ENCODE results near the gene ATG4B.

The ATG4B gene

GRCh38 chr2:241666627-241667400 lies 29.3 kb downstream of the ATG4B start:
- DNase-seq (ENCODE audit: low read depth): no peak

- DNase-seq (ENCODE audit: low read depth): no peak
These were observed 30.9 kb downstream of the ATG4B start for GRCh38 chr2:241668354-241668753.

GRCh38 chr2:241668839-241669238 lies 31.3 kb downstream of the ATG4B start:
- DNase-seq (ENCODE audit: low read depth): no peak

- DNase-seq (ENCODE audit: low read depth): no peak
These were observed 33.0 kb downstream of the ATG4B start for GRCh38 chr2:241670333-241671110.

- DNase-seq (ENCODE audit: low read depth): no peak
These were observed 34.2 kb downstream of the ATG4B start for GRCh38 chr2:241671457-241672240.

GRCh38 chr2:241672243-241673188 lies 35.0 kb downstream of the ATG4B start:
- no peak for DNase-seq (ENCODE audit: low read depth)

- no peak for DNase-seq (ENCODE audit: low read depth)
These were observed 35.7 kb downstream of the ATG4B start for GRCh38 chr2:241673189-241673663.

- no peak for DNase-seq (ENCODE audit: low read depth)
These were observed 36.6 kb downstream of the ATG4B start for GRCh38 chr2:241673797-241674725.

GRCh38 chr2:241675885-241676284 lies 38.4 kb downstream of the ATG4B start:
- DNase-seq (ENCODE audit: low read depth): no peak

- DNase-seq (ENCODE audit: low read depth): no peak
These were observed 39.2 kb downstream of the ATG4B start for GRCh38 chr2:241676665-241677064.

GRCh38 chr2:241677392-241677791 lies 39.9 kb downstream of the ATG4B start:
- DNase-seq (ENCODE audit: low read depth): no peak

- no peak for DNase-seq (ENCODE audit: low read depth)
These were observed 40.8 kb downstream of the ATG4B start for GRCh38 chr2:241678307-241678706.

GRCh38 chr2:241678784-241679540 lies 41.5 kb downstream of the ATG4B start:
- DNase-seq (ENCODE audit: low read depth): no peak

- DNase-seq (ENCODE audit: low read depth): no peak
These were observed 42.6 kb downstream of the ATG4B start for GRCh38 chr2:241680044-241680443.

- peak; percentile 94 for DNase-seq (ENCODE audit: low read depth)
These were observed 43.5 kb downstream of the ATG4B start for GRCh38 chr2:241680827-241681599.

- DNase-seq (ENCODE audit: low read depth): no peak
These were observed 48.8 kb downstream of the ATG4B start for GRCh38 chr2:241686324-241686649.

GRCh38 chr2:241686650-241687425 lies 49.3 kb downstream of the ATG4B start, which contains the start of gene DTYMK:
DTYMK (minus strand) TSS chr2:241686815; CDS start chr2:241686783, 32 bp downstream.
- DNase-seq (ENCODE audit: low read depth): peak; percentile 81

GRCh38 chr2:241689306-241689705 lies 51.8 kb downstream of the ATG4B start:
- DNase-seq (ENCODE audit: low read depth): no peak

All from GM04503 (cell line).